Gastroesophageal sphincter (tissue), 4 donors: ENCODE measurements around the gene ZNF420. TPM values are rescaled to one million over a fixed set of nuclear protein-coding genes. Genes with fewer than 3 reads are reported as not detected.
"Not testable (repeated sequence)": the region's sequence is repeated elsewhere in the genome, so short reads cannot be mapped to it uniquely, and the experiment has no call there.

Experiments used
- ATAC-seq: fragments of 150-250 bp; one replicate; pipeline ENCODE4 v1.9.1; 2016; ENCODE audit warnings: mild to moderate bottlenecking, moderate library complexity
- H3K27ac ChIP-seq, 4 donors: fragments of 200-600 bp; sonication (generic) in 3 of 4; 1 replicate in 3 of 4; 2 replicates in 1 of 4; pipeline ENCODE4 v1.5.1; 2016 to 2019
- H3K27me3 ChIP-seq: fragments of 200-600 bp; sonication (generic); one replicate; pipeline ENCODE4 v1.5.1; 2019
- H3K36me3 ChIP-seq, 2 donors: fragments of 200-600 bp; sonication (generic); one replicate each; pipeline ENCODE4 v1.5.1; 2019; ENCODE audit warnings: control low read depth in 1 of 2
- H3K4me1 ChIP-seq, 3 donors: fragments of 200-600 bp; sonication (generic); 1 replicate in 2 of 3; 2 replicates in 1 of 3; pipeline ENCODE4 v1.5.1; 2016 to 2019; ENCODE audit warnings: control low read depth in 2 of 3
- H3K4me3 ChIP-seq, 2 donors: fragments of 200-600 bp; sonication (generic); one replicate each; pipeline ENCODE4 v1.5.1; 2019; ENCODE audit warnings: mild to moderate bottlenecking in 1 of 2, moderate library complexity in 1 of 2
- H3K9me3 ChIP-seq, 3 donors: fragments of 200-600 bp; sonication (generic); one replicate each; pipeline ENCODE4 v1.5.1; 2017 to 2019; ENCODE audit warnings: control low read depth in 2 of 3
- EP300 ChIP-seq: sonication (generic); formaldehyde crosslinking; IDR thresholded peaks from one replicate; pipeline ENCODE4 v1.6.1; 2017; ENCODE audit warnings: antibody characterized with exemption, mild to moderate bottlenecking
- POLR2A ChIP-seq, 2 donors: fragments of 450-650 bp; IDR thresholded peaks; one replicate each; pipeline ENCODE4 v1.6.1; 2017; ENCODE audit warnings: antibody characterized with exemption in 2 of 2, mild to moderate bottlenecking in 2 of 2, moderate library complexity in 1 of 2
- POLR2AphosphoS5 ChIP-seq: sonication (generic); formaldehyde crosslinking; IDR thresholded peaks from one replicate; pipeline ENCODE4 v1.6.1; 2017; ENCODE audit warnings: antibody characterized with exemption
- WGBS, 2 donors: methylation state at CpG; one replicate each; pipeline ENCODE4 v1.1.5; 2018; ENCODE audit warnings: low coverage in 1 of 2; 5-methylcytosine and 5-hydroxymethylcytosine counted together
- total RNA-seq, 4 donors: library from RNA; depleted of rRNA; stranded (reverse); fragments of >200 nt; gene quantifications; one replicate each; pipeline ENCODE4 v1.1.0, GENCODE V29; 2016
- TF ChIP-seq, protein P1 (sequence below), 4 experiments: fragments of 200-600 bp in 2 of 4; fragments of 450-650 bp in 2 of 4; sonication (generic) in 1 of 4; IDR thresholded peaks; one replicate each; pipeline ENCODE4 v1.5.1; 2017 to 2019; ENCODE audit warnings: antibody characterized with exemption in 4 of 4, mild to moderate bottlenecking in 2 of 4, moderate library complexity in 2 of 4

Gene ZNF420
- total RNA-seq, 4 donors from 2014 or later, result 6.6 to 19.7 (median 14.5) TPM

DNA sequence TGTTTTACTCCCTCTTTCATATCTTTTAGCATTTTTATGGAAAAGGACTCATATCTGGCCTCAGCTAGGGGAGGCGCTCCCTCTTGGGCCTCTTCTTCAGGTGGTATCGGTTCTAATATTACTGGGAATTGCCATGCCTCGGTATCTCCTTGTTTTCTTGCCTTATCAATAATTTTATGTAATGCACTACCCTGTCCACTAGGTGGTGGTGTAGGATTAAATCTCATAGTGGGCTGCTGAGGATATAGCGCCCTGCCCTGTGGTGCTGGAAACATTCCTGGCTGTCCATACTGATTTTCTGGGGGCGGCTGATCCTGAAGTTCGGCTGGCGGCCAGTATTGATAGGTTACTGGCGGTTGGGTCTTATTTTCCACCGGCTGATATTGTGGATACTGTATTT is 35.8 kb downstream of the ZNF420 start:
- no peak overlapping the region for H3K4me3 ChIP-seq
- no peak overlapping the region for H3K27ac ChIP-seq
- H3K4me1 ChIP-seq, result no peaks in the 10 kb centered on the region
- H3K36me3 ChIP-seq, result peaks cover 9 to 83% of the 10 kb centered on the region in 2 donors
- H3K27me3 ChIP-seq, result no peaks in the 10 kb centered on the region
- peaks cover 4 to 99% (median 23%) of the 10 kb centered on the region in 3 donors for H3K9me3 ChIP-seq
- WGBS, 2 donors, result 76 to 95% methylated on average over 5 to 8 of the region's 9 CpGs
- ATAC-seq, result no peak
- TF ChIP-seq POLR2AphosphoS5 (no peak), EP300 (no peak), POLR2A (IDR thresholded peaks at IDR 0.05) (no peak)
- TF ChIP-seq, protein P1, sequence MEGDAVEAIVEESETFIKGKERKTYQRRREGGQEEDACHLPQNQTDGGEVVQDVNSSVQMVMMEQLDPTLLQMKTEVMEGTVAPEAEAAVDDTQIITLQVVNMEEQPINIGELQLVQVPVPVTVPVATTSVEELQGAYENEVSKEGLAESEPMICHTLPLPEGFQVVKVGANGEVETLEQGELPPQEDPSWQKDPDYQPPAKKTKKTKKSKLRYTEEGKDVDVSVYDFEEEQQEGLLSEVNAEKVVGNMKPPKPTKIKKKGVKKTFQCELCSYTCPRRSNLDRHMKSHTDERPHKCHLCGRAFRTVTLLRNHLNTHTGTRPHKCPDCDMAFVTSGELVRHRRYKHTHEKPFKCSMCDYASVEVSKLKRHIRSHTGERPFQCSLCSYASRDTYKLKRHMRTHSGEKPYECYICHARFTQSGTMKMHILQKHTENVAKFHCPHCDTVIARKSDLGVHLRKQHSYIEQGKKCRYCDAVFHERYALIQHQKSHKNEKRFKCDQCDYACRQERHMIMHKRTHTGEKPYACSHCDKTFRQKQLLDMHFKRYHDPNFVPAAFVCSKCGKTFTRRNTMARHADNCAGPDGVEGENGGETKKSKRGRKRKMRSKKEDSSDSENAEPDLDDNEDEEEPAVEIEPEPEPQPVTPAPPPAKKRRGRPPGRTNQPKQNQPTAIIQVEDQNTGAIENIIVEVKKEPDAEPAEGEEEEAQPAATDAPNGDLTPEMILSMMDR (IDR thresholded peaks at IDR 0.05), result no peak

DNA sequence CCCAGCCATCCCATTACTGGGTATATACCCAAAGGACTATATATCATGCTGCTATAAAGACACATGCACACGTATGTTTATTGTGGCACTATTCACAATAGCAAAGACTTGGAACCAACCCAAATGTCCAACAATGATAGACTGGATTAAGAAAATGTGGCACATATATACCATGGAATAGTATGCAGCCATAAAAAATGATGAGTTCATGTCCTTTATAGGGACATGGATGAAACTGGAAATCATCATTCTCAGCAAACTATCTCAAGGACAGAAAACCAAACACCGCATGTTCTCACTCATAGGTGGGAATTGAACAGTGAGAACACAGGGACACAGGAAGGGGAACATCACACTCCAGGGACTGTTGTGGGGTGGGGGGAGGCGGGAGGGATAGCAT is 43.9 kb downstream of the ZNF420 start:
- WGBS, 2 donors, result 100% methylated on average over 1 of the region's 3 CpGs; no CpG with 5 or more reads in 1 of the 2 donors
- not testable (repeated sequence) for ATAC-seq, H3K4me1 ChIP-seq, H3K4me3 ChIP-seq, H3K27me3 ChIP-seq, H3K27ac ChIP-seq
- Histone ChIP-seq H3K9me3 (peaks cover 4 to 90% (median 8%) of the 10 kb centered on the region in 3 donors), H3K36me3 (peaks cover 2 to 44% of the 10 kb centered on the region in 2 donors)

DNA sequence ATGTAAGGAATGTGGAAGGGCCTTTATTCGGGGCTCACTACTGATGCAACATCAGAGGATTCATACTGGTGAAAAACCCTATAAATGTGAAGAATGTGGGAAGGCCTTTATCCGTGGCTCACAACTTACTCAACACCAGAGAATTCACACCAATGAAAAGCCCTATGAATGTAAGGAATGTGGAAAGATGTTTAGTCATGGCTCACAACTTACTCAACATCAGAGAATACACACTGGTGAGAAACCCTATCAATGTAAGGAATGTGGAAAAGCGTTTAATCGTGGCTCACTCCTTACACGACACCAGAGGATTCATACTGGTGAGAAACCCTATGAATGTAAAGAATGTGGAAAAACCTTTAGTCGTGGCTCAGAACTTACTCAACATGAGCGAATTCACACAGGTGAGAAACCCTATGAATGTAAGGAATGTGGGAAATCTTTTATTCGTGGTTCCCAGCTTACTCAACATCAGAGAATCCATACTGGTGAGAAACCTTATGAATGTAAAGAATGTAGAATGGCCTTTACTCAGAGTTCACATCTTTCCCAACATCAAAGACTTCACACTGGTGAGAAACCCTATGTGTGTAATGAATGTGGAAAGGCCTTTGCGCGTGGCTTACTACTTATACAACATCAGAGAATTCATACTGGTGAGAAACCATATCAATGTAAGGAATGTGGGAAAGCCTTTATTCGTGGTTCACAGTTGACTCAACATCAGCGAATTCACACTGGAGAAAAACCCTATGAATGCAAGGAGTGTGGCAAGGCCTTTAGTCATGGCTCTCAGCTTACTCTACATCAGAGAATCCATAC is 50.0 kb downstream of the ZNF420 start:
- WGBS, 2 donors, result 97 to 98% methylated on average over 6 to 12 of the region's 12 CpGs
- Histone ChIP-seq H3K4me1 (no peaks in the 10 kb centered on the region), H3K9me3 (peaks cover 16 to 100% (median 44%) of the 10 kb centered on the region in 3 donors), H3K36me3 (peaks cover 14 to 91% of the 10 kb centered on the region in 2 donors), H3K27me3 (no peaks in the 10 kb centered on the region), H3K4me3 (no peak overlapping the region), H3K27ac (no peak overlapping the region)
- TF ChIP-seq POLR2A (IDR thresholded peaks at IDR 0.05) (no peak), POLR2AphosphoS5 (no peak)
- TF ChIP-seq, protein P1 (IDR thresholded peaks at IDR 0.05), result no peak
- ATAC-seq, result no peak

DNA sequence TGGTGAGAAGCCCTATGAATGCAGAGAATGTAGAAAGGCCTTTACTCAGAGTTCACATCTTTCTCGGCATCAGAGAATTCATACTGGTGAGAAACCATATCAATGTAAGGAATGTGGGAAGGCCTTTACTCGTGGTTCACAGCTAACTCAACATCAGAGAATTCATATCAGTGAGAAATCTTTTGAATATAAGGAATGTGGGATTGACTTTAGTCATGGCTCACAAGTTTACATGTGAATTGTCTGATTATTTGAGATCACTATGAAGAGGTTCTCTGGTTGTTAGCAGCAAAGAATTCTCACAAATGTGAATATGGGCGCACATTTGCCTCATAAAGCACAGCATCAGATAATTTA is 50.6 kb downstream of the ZNF420 start:
- H3K27me3 ChIP-seq, result no peaks in the 10 kb centered on the region
- ATAC-seq, result no peak
- TF ChIP-seq, protein P1 (IDR thresholded peaks at IDR 0.05), result no peak
- TF ChIP-seq POLR2A (IDR thresholded peaks at IDR 0.05) (no peak), POLR2AphosphoS5 (no peak), EP300 (no peak)
- H3K9me3 ChIP-seq, result peaks cover 20 to 100% (median 44%) of the 10 kb centered on the region in 3 donors
- H3K4me1 ChIP-seq, result no peaks in the 10 kb centered on the region
- 83 to 96% methylated on average over 3 of the region's 3 CpGs for WGBS, 2 donors
- no peak overlapping the region for H3K27ac ChIP-seq
- H3K4me3 ChIP-seq, result no peak overlapping the region
- H3K36me3 ChIP-seq, result peaks cover 14 to 94% of the 10 kb centered on the region in 2 donors

DNA sequence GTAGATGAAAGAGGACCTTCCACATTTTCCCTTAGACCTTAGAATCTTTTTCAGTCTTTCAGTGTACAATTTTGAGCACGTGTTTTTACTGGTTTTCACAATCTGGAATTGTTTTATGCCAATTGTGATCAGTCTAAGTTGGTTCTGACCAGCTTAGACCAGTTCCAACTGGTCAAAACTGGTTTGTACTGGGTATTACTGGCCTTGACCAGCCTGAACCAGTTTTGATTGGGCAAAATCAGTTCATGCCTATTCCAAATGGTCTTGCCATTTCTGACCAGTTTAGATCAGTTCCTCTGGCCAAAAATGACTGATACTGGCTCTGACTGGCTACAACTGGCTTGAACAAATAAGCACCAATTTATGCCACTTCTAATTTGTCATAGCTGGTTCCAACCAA is 57.9 kb downstream of the ZNF420 start:
- H3K27ac ChIP-seq, result no peak overlapping the region
- peaks cover 16 to 100% (median 17%) of the 10 kb centered on the region in 3 donors for H3K9me3 ChIP-seq
- H3K27me3 ChIP-seq, result no peaks in the 10 kb centered on the region
- no peaks in the 10 kb centered on the region for H3K4me1 ChIP-seq
- ATAC-seq, result no peak
- TF ChIP-seq POLR2AphosphoS5 (no peak), EP300 (no peak), POLR2A (IDR thresholded peaks at IDR 0.05) (no peak)
- TF ChIP-seq, protein P1 (IDR thresholded peaks at IDR 0.05), result no peak
- no peak overlapping the region for H3K4me3 ChIP-seq
- peaks cover 0 to 23% of the 10 kb centered on the region in 2 donors for H3K36me3 ChIP-seq
- 10 to 67% methylated on average over 1 of the region's 1 CpG for WGBS, 2 donors
